LNCaP clone FGC (cell line): ENCODE data around the gene ANAPC4.

Experiments
- DNase-seq: peaks from one replicate; pipeline ENCODE4 v3.0.0-alpha.2; 2011; ENCODE audit warnings: low read depth
- H3K4me3 ChIP-seq: 2 replicates; pipeline ENCODE4 v1.5.1; 2011; ENCODE audit warnings: mild to moderate bottlenecking, low read depth, low read length, control low read depth
- CTCF ChIP-seq: IDR thresholded peaks from 2 replicates; pipeline ENCODE4 v1.5.1; 2012; ENCODE audit warnings: mild to moderate bottlenecking; ENCODE audit not compliant: control insufficient read depth, insufficient read depth; ENCODE audit errors: extremely low read depth

The ANAPC4 gene

GRCh38 chr4:25427871-25428270, 50.8 kb downstream of the ANAPC4 start:
- TF ChIP-seq CTCF: no peak
- no peak for DNase-seq
- no peak overlapping the region for H3K4me3 ChIP-seq

- no peak for TF ChIP-seq CTCF
- H3K4me3 ChIP-seq: no peak overlapping the region
- no peak for DNase-seq
Measured at GRCh38 chr4:25430630-25431029, 53.6 kb downstream of the ANAPC4 start.

GRCh38 chr4:25433966-25434827, 57.1 kb downstream of the ANAPC4 start:
- no peak overlapping the region for H3K4me3 ChIP-seq
- TF ChIP-seq CTCF: no peak
- DNase-seq: no peak

- DNase-seq: no peak
- H3K4me3 ChIP-seq: no peak overlapping the region
- TF ChIP-seq CTCF: no peak
Measured at GRCh38 chr4:25437926-25438325, 60.9 kb downstream of the ANAPC4 start.

GRCh38 chr4:25439918-25440477, 62.9 kb downstream of the ANAPC4 start:
- TF ChIP-seq CTCF: peak; percentile 85
- peak; percentile 33 for DNase-seq
- no peak overlapping the region for H3K4me3 ChIP-seq

GRCh38 chr4:25440478-25441030, 63.5 kb downstream of the ANAPC4 start:
- no peak for DNase-seq

More at GRCh38 chr4:25440478-25441030, 63.5 kb downstream of the ANAPC4 start:
- H3K4me3 ChIP-seq: no peak overlapping the region
- TF ChIP-seq CTCF: no peak
